ENCODE results near the gene HCN4. TPM values are rescaled to one million over a fixed set of nuclear protein-coding genes. Genes with fewer than 3 reads are reported as not detected.
"Not testable (repeated sequence)": the region's sequence is repeated elsewhere in the genome, so short reads cannot be mapped to it uniquely, and the experiment has no call there.

HCN4 gene
- total RNA-seq, 1 experiment from 2014 or later, result 0.29 TPM

GRCh38 chr15:73305331-73306211 lies 63.2 kb downstream of the HCN4 start:
- no peak overlapping the region for H3K4me3 Mint-ChIP-seq (ENCODE audit: unreplicated experiment)
- no peaks in the 10 kb centered on the region for H3K9me3 Mint-ChIP-seq (ENCODE audit: unreplicated experiment)
- no peaks in the 10 kb centered on the region for H3K4me1 Mint-ChIP-seq (ENCODE audit: low read depth, unreplicated experiment)
- DNase-seq, result peak; percentile 65 to 67
- no peaks in the 10 kb centered on the region for H3K36me3 Mint-ChIP-seq (ENCODE audit: insufficient read depth, unreplicated experiment)
- H3K27me3 Mint-ChIP-seq (ENCODE audit: insufficient read depth, unreplicated experiment), result no peaks in the 10 kb centered on the region
- no peak overlapping the region for H3K27ac Mint-ChIP-seq (ENCODE audit: unreplicated experiment)
- ChIA-PET POLR2A (no interaction called here), CTCF (interaction anchor here (0.5 to 1.1 kb wide), 5 partner anchors 10 to 399 kb away, joined by 3 to 9 read pairs (median 4); no protein-coding TSS in a partner anchor)
- Histone ChIP-seq H3K4me1 (no peaks in the 10 kb centered on the region), H3K36me3 (ENCODE audit: control insufficient read depth, insufficient read depth, low read length) (no peaks in the 10 kb centered on the region), H3K4me3 (ENCODE audit: low read depth, low read length) (no peak overlapping the region), H3K9me3 (no peaks in the 10 kb centered on the region), H3K27me3 (replicated peaks; ENCODE audit: control insufficient read depth, insufficient read depth, low read length) (no peaks in the 10 kb centered on the region)
- peak; percentile 74 to 77 for TF ChIP-seq CTCF (IDR thresholded peaks at IDR 0.05; ENCODE audit: insufficient read depth in 1 of 2, low read depth in 1 of 2, low read length in 1 of 2, severe bottlenecking in 1 of 2, unreplicated experiment in 1 of 2)
- intact Hi-C loops (cut with micrococcal nuclease; ENCODE audit: unreplicated experiment), result loop anchor here (2.0 to 5.0 kb wide), 2 partner anchors 247 to 399 kb away; no protein-coding TSS in a partner anchor
- BruUV-seq (replicated peaks), result no TSS peak

GRCh38 chr15:73303636-73304035 lies 65.1 kb downstream of the HCN4 start:
- Mint-ChIP-seq H3K27me3 (ENCODE audit: insufficient read depth, unreplicated experiment) (no peaks in the 10 kb centered on the region), H3K4me3 (ENCODE audit: unreplicated experiment) (no peak overlapping the region), H3K27ac (ENCODE audit: unreplicated experiment) (no peak overlapping the region), H3K9me3 (ENCODE audit: unreplicated experiment) (no peaks in the 10 kb centered on the region), H3K4me1 (ENCODE audit: low read depth, unreplicated experiment) (no peaks in the 10 kb centered on the region), H3K36me3 (ENCODE audit: insufficient read depth, unreplicated experiment) (no peaks in the 10 kb centered on the region)
- H3K9me3 ChIP-seq, result no peaks in the 10 kb centered on the region
- no peak for DNase-seq
- BruUV-seq (replicated peaks), result no TSS peak
- no peak overlapping the region for H3K4me3 ChIP-seq (ENCODE audit: low read depth, low read length)
- TF ChIP-seq CTCF (IDR thresholded peaks at IDR 0.05; ENCODE audit: insufficient read depth in 1 of 2, low read depth in 1 of 2, low read length in 1 of 2, severe bottlenecking in 1 of 2, unreplicated experiment in 1 of 2), result no peak
- no peaks in the 10 kb centered on the region for H3K4me1 ChIP-seq
- ChIA-PET CTCF (no interaction called here), POLR2A (no interaction called here)
- intact Hi-C loops (cut with micrococcal nuclease; ENCODE audit: unreplicated experiment), result no loop called here
- no peaks in the 10 kb centered on the region for H3K36me3 ChIP-seq (ENCODE audit: control insufficient read depth, insufficient read depth, low read length)
- no peaks in the 10 kb centered on the region for H3K27me3 ChIP-seq (replicated peaks; ENCODE audit: control insufficient read depth, insufficient read depth, low read length)

- H3K9me3 ChIP-seq; H3K4me3 ChIP-seq (ENCODE audit: low read depth, low read length); intact Hi-C loops (cut with micrococcal nuclease; ENCODE audit: unreplicated experiment); H3K36me3 ChIP-seq (ENCODE audit: control insufficient read depth, insufficient read depth, low read length); DNase-seq; POLR2A ChIA-PET; H3K27ac Mint-ChIP-seq (ENCODE audit: unreplicated experiment); H3K4me1 ChIP-seq; H3K4me1 Mint-ChIP-seq (ENCODE audit: low read depth, unreplicated experiment); H3K27me3 Mint-ChIP-seq (ENCODE audit: insufficient read depth, unreplicated experiment); BruUV-seq (replicated peaks); H3K4me3 Mint-ChIP-seq (ENCODE audit: unreplicated experiment); H3K9me3 Mint-ChIP-seq (ENCODE audit: unreplicated experiment); CTCF ChIA-PET; H3K27me3 ChIP-seq (replicated peaks; ENCODE audit: control insufficient read depth, insufficient read depth, low read length); H3K36me3 Mint-ChIP-seq (ENCODE audit: insufficient read depth, unreplicated experiment): not testable (repeated sequence)
These were observed 68.5 kb downstream of the HCN4 start for GRCh38 chr15:73300286-73300685.
